WERI-Rb-1 (cell line): ENCODE measurements around the gene SPAG9.

ENCODE experiments used
- DNase-seq: peaks from one replicate; pipeline ENCODE4 v3.0.0-alpha.2; 2020
- H3K27ac ChIP-seq: fragments of 250-450 bp; sonication (Bioruptor Pico); 2 replicates; pipeline ENCODE4 v1.5.1; 2020; ENCODE audit warnings: mild to moderate bottlenecking, moderate library complexity
- H3K27me3 ChIP-seq: fragments of 250-450 bp; sonication (Bioruptor Pico); 2 replicates; pipeline ENCODE4 v1.5.1; 2021; ENCODE audit warnings: mild to moderate bottlenecking, low read depth, moderate library complexity; ENCODE audit not compliant: insufficient read depth, severe bottlenecking
- H3K36me3 ChIP-seq: fragments of 250-450 bp; sonication (Bioruptor Pico); 2 replicates; pipeline ENCODE4 v1.5.1; 2020; ENCODE audit warnings: mild to moderate bottlenecking, moderate library complexity
- H3K4me3 ChIP-seq: 2 replicates; pipeline ENCODE4 v1.5.1; 2011; ENCODE audit warnings: low read depth, mild to moderate bottlenecking, control low read depth, low read length
- H3K9me3 ChIP-seq: fragments of 250-450 bp; sonication (Bioruptor Pico); 2 replicates; pipeline ENCODE4 v1.5.1; 2021; ENCODE audit warnings: mild to moderate bottlenecking, moderate library complexity; ENCODE audit not compliant: severe bottlenecking
- TF ChIP-seq, protein P1 (sequence below): IDR thresholded peaks from 2 replicates; pipeline ENCODE4 v1.5.1; 2011; ENCODE audit warnings: low read depth, mild to moderate bottlenecking, control low read depth, inconsistent platforms, low read length

Gene SPAG9

DNA sequence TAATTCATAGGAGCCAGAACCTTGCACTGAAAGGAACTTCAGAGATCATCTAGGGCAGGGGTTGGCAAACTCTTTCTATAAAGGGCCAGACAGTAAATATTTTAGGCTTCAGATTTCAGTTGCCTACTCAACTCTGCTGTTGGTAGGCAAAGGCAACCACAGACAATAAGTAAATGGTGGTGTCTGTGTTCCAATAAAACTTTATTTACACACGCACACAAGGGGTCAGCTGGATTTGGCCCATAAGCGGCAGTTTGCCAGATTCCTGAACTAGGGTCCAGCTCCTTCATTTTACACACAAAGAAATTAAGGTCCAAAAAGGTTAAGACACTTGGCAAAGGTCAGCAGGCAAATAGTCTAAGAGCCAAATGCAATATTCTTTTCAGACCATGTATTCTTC lies 107.3 kb downstream of the SPAG9 start:
- TF ChIP-seq, protein P1, sequence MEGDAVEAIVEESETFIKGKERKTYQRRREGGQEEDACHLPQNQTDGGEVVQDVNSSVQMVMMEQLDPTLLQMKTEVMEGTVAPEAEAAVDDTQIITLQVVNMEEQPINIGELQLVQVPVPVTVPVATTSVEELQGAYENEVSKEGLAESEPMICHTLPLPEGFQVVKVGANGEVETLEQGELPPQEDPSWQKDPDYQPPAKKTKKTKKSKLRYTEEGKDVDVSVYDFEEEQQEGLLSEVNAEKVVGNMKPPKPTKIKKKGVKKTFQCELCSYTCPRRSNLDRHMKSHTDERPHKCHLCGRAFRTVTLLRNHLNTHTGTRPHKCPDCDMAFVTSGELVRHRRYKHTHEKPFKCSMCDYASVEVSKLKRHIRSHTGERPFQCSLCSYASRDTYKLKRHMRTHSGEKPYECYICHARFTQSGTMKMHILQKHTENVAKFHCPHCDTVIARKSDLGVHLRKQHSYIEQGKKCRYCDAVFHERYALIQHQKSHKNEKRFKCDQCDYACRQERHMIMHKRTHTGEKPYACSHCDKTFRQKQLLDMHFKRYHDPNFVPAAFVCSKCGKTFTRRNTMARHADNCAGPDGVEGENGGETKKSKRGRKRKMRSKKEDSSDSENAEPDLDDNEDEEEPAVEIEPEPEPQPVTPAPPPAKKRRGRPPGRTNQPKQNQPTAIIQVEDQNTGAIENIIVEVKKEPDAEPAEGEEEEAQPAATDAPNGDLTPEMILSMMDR, result no peak
- no peaks in the 10 kb centered on the region for H3K27me3 ChIP-seq
- no peaks in the 10 kb centered on the region for H3K9me3 ChIP-seq
- no peak for DNase-seq
- H3K27ac ChIP-seq, result no peak overlapping the region
- H3K4me3 ChIP-seq, result no peak overlapping the region
- peaks cover 66% of the 10 kb centered on the region for H3K36me3 ChIP-seq

DNA sequence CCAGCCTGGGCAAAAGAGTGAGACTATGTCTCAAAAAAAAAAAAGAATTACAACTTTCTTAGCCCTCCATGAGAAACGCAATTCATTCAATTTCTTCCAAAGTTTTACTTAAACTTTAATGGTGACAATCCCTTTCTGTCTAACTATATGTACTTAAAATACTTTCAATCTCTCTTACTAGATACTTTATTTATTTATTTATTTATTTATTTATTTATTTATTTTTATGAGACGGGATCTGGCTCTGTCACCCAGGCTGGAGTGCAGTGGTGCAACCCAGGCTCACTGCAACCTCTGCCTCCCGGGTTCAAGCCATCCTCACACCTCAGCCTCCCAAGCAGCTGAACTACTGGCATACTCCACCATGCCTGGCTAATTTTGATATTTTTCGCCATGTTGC lies 108.1 kb downstream of the SPAG9 start:
- TF ChIP-seq, protein P1, result no peak
- H3K4me3 ChIP-seq, result no peak overlapping the region
- peaks cover 63% of the 10 kb centered on the region for H3K36me3 ChIP-seq

DNA sequence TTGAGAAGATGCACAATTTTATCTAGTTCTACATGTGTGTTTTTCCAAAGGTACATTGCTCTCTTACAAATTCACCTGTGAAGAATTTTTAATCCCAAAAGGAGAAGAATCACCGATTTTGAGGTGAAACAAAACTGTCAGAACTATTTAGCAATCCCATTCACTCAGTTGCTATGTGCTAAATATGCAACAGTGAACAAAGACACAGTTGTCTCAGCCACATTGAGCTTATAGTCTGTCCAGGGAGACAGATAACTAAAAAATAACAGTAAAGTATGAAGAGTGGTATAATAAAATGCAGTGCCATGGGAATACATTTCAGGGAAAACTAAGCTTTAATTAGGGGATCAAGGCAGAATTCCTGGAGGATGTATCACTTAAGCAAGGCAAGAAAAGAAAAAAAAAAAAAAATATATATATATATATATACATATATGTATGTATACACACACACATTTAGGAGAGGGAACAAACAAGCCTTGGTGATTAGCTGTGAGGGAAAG lies 110.4 kb downstream of the SPAG9 start:
- no peaks in the 10 kb centered on the region for H3K9me3 ChIP-seq
- H3K27ac ChIP-seq, result no peak overlapping the region
- H3K36me3 ChIP-seq, result peaks cover 68% of the 10 kb centered on the region
- no peaks in the 10 kb centered on the region for H3K27me3 ChIP-seq
- DNase-seq, result no peak
- no peak overlapping the region for H3K4me3 ChIP-seq
- TF ChIP-seq, protein P1, result no peak

More for the DNA sequence above, 108.1 kb downstream of the SPAG9 start:
- DNase-seq, result no peak
- no peaks in the 10 kb centered on the region for H3K9me3 ChIP-seq
- no peaks in the 10 kb centered on the region for H3K27me3 ChIP-seq
- H3K27ac ChIP-seq, result no peak overlapping the region

DNA sequence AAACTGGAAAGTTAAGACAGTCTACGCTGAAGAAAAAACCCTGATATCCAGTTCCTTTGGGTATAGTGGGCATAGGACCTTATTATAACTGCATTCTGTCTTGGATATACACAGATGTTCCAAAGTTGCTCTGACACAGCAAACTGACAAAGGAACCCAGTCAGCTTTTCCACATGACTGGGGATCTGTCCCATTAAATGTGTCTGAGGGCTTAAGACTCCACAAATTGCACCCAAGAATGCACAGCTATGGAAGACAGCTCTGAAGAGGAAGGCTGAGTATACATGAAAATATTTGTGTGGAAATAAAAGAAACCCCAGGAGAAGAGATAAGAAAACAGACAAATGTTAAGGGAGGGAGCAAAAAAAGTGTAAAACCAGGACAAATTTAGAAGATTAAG lies 114.1 kb downstream of the SPAG9 start:
- Histone ChIP-seq H3K27ac (no peak overlapping the region), H3K36me3 (peaks cover 69% of the 10 kb centered on the region), H3K9me3 (no peaks in the 10 kb centered on the region), H3K27me3 (no peaks in the 10 kb centered on the region), H3K4me3 (no peak overlapping the region)
- no peak for DNase-seq
- TF ChIP-seq, protein P1, result no peak

DNA sequence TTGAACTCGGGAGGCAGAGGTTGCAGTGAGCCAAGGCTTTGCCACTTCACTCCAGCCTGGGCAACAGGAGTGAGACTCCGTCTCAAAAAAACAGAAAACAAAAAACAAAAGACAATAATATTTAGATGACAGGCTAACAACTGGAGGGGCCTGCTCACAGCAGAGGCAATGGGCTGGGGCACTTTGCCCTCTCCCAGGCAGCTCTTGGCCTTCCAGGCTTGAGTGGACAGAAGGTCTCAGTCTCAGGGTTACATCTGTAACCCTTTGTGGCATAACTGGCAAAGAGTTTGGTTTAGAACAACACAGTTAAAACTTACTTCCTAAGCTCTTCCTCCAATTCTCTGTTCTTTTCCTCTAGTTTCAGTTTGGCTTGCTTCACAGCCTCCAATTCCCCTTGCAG lies 114.9 kb downstream of the SPAG9 start:
- no peak for DNase-seq
- peaks cover 72% of the 10 kb centered on the region for H3K36me3 ChIP-seq
- TF ChIP-seq, protein P1, result no peak
- no peak overlapping the region for H3K27ac ChIP-seq
- H3K4me3 ChIP-seq, result no peak overlapping the region
- H3K27me3 ChIP-seq, result no peaks in the 10 kb centered on the region
- H3K9me3 ChIP-seq, result no peaks in the 10 kb centered on the region

DNA sequence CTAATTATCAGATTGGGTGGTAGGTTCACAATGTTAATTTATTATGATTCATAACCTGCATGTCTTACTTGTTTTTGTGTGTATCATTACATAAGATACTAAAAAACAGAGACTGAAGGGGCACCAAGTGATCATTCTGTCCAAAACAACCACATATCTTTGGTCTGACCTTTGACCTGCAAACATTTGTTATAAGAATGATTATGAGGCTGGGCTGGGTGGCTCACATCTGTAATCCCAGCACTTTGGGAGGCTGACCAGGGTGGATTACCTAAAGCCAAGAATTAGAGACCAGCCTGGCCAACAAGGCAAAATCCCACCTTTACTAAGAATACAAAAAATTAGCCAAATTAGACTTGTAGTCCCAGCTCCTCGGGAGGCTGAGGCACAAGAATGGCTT lies 116.4 kb downstream of the SPAG9 start:
- H3K4me3 ChIP-seq, result no peak overlapping the region
- H3K27ac ChIP-seq, result no peak overlapping the region
- no peaks in the 10 kb centered on the region for H3K27me3 ChIP-seq
- TF ChIP-seq, protein P1, result no peak
- H3K9me3 ChIP-seq, result no peaks in the 10 kb centered on the region
- H3K36me3 ChIP-seq, result peaks cover 83% of the 10 kb centered on the region
- no peak for DNase-seq
